ENCODE measurements around the gene SF1. TPM values are rescaled to one million over a fixed set of nuclear protein-coding genes. Genes with fewer than 3 reads are reported as not detected.
A peak's percentile ranks its signal among the peaks of the same experiment; 100 is the strongest.

Gene SF1
- total and polyA plus RNA-seq, 2 of the 8 experiments (the other 6 are each of a cell fraction or from before 2014, with no cell fraction given) = 72.7 to 353 TPM

DNA sequence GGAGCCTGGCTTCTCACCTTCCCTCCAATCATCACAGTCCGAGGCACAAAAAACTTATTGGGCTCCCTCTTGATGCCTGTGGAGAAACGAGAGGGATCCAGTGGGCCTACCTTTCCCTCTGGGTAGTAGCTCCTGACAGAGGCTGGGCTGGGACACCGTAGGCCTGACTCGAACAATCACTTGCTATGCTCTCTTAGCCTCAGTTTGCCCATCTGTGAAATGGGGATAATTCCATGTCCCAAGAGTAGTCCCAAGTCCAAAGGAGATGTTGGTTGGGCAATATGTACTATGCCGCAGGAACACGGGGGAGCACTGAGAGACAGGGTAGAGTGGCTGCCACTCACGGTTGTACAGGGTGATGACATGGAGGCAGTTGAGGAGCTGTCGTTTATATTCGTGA, 26.8 kb downstream of the SF1 start:
- Histone ChIP-seq H3K14ac (ENCODE audit: insufficient read length) (no peak overlapping the region), H3K23ac (ENCODE audit: insufficient read length) (no peak overlapping the region), H2BK12ac (ENCODE audit: low read depth, low read length) (no peak overlapping the region), H3K79me2 (ENCODE audit: control insufficient read depth in 1 of 2, insufficient read depth in 2 of 2, low read length in 2 of 2) (no peaks in the 10 kb centered on the region), H4K91ac (replicated peaks; ENCODE audit: insufficient read length, low read length) (no peak overlapping the region), H3K9me3 (ENCODE audit: insufficient read depth in 2 of 2, low read depth in 1 of 2, low read length in 1 of 2) (no peaks in the 10 kb centered on the region), H3K27ac (ENCODE audit: low read depth, low read length) (no peak overlapping the region), H3K9ac (replicated peaks in 1 of 4; ENCODE audit: extremely low read depth in 1 of 4, low read depth in 3 of 4, low read length in 3 of 4) (no peak overlapping the region), H2BK20ac (ENCODE audit: low read length) (no peak overlapping the region), H2BK120ac (replicated peaks; ENCODE audit: low read depth, low read length) (no peak overlapping the region), H4K5ac (ENCODE audit: insufficient read length, low read depth, low read length) (no peak overlapping the region), H2AK5ac (ENCODE audit: low read depth, low read length) (no peak overlapping the region), H2AFZ (ENCODE audit: low read length) (no peak overlapping the region), H3K4me1 (replicated peaks in 1 of 4; ENCODE audit: control insufficient read depth in 3 of 4, insufficient read depth in 4 of 4, low read length in 3 of 4) (peaks cover 0 to 7% (median 3%) of the 10 kb centered on the region in 4 experiments; a peak in 4 of 7 replicates), H4K8ac (ENCODE audit: extremely low read depth, insufficient read depth, low read length) (no peak overlapping the region), H4K20me1 (replicated peaks in 1 of 2; ENCODE audit: control insufficient read depth in 1 of 2, insufficient read depth in 2 of 2, low read length in 2 of 2) (no peaks in the 10 kb centered on the region), H3K23me2 (ENCODE audit: low read depth, low read length) (no peaks in the 10 kb centered on the region), H3K79me1 (ENCODE audit: low read depth, low read length) (no peaks in the 10 kb centered on the region), H3K36me3 (ENCODE audit: control insufficient read depth in 2 of 4, insufficient read depth in 4 of 4, low read length in 3 of 4) (no peaks in the 10 kb centered on the region; a peak in 1 of 8 replicates), H3K27me3 (replicated peaks in 1 of 4; ENCODE audit: control insufficient read depth in 3 of 4, extremely low read depth in 1 of 4, insufficient read depth in 3 of 4, low read length in 3 of 4) (no peaks in the 10 kb centered on the region), H2BK5ac (ENCODE audit: low read depth, low read length) (no peak overlapping the region), H3K4me3 (ENCODE audit: extremely low read depth in 1 of 4, insufficient read depth in 2 of 4, low read depth in 3 of 4, low read length in 4 of 4) (no peak overlapping the region), H3K56ac (replicated peaks; ENCODE audit: insufficient read length, low read depth, low read length) (no peak overlapping the region), H3K18ac (ENCODE audit: extremely low read depth, low read length) (no peak overlapping the region), H3K4me2 (ENCODE audit: insufficient read depth in 1 of 2, low read depth in 2 of 2, low read length in 2 of 2) (no peak overlapping the region), H2BK15ac (ENCODE audit: low read length) (no peak overlapping the region), H3K4ac (replicated peaks; ENCODE audit: insufficient read length, low read depth, low read length) (no peak overlapping the region)
- POLR2A ChIA-PET (ENCODE audit: partially characterized antibody) = interaction anchor here (0.6 to 42.9 kb wide), 3 partner anchors 2 to 869 kb away, joined by 3 to 1087 read pairs (median 1087); partner anchors contain the start of genes PYGM, RASGRP2 and SF1
- no peak for DNase-seq (ENCODE audit: low read depth in 1 of 2, low spot score in 2 of 2)
- CTCF ChIA-PET (ENCODE audit: partially characterized antibody) = interaction anchor here (0.7 to 23.7 kb wide), 9 partner anchors 9 to 384 kb away, joined by 3 to 376 read pairs (median 3); partner anchors contain the start of genes PYGM and RASGRP2
- 93% methylated on average over 9 of the region's 9 CpGs; no CpG with 5 or more reads in 1 of the 2 experiments for WGBS, 2 experiments (ENCODE audit: extremely low coverage in 1 of 2, insufficient coverage in 1 of 2, insufficient read length in 1 of 2, insufficient replicate concordance in 2 of 2, low coverage in 1 of 2, low lambda C conversion rate in 2 of 2, missing lambda C conversion rate in 1 of 2)
- FAIRE-seq = no peak
- TF ChIP-seq KDM1A (IDR thresholded peaks at IDR 0.05; ENCODE audit: borderline replicate concordance, low read length) = 0 out of 2 replicates have a peak, but pooled peaks have one; percentile 58
- no peak for TF ChIP-seq RFX5 (IDR thresholded peaks at IDR 0.05; ENCODE audit: borderline replicate concordance, low read depth, low read length)
- no peak for TF ChIP-seq SP1 (IDR thresholded peaks at IDR 0.05; ENCODE audit: low read depth, low read length)
- no peak for TF ChIP-seq SP2 (IDR thresholded peaks at IDR 0.05; ENCODE audit: low read length)
- TF ChIP-seq CEBPB (IDR thresholded peaks at IDR 0.05; ENCODE audit: low read depth, low read length) = no peak

Measured in H1 (cell line).